ENCODE results near the gene CDKN2D. TPM values are rescaled to one million over a fixed set of nuclear protein-coding genes. Genes with fewer than 3 reads are reported as not detected.

Gene CDKN2D
- total and polyA plus RNA-seq, 10 of the 15 experiments (the other 5 are each of a cell fraction or from before 2014, with no cell fraction given) = 0.53 to 17.2 (median 6.7) TPM

GRCh38 chr19:10565028-10565566, 3.7 kb downstream of the CDKN2D start (continued):
- TF ChIP-seq TAF1 (IDR thresholded peaks at IDR 0.05; ENCODE audit: borderline replicate concordance, low read depth, low read length) (no peak), PKNOX1 (IDR thresholded peaks at IDR 0.05) (peak; percentile 24; the same call in 1 of the 2 replicates), ESRRA (IDR thresholded peaks at IDR 0.05; ENCODE audit: low read length) (no peak), EP300 (IDR thresholded peaks at IDR 0.05; ENCODE audit: borderline replicate concordance in 1 of 2, control insufficient read depth in 1 of 2, low read depth in 2 of 2, low read length in 2 of 2) (no peak), NBN (IDR thresholded peaks at IDR 0.05) (peak; percentile 64; the same call in 1 of the 2 replicates), YY1 (IDR thresholded peaks at IDR 0.05; ENCODE audit: low read depth, low read length) (peak; percentile 65; the same call in 1 of the 2 replicates), HDGF (IDR thresholded peaks at IDR 0.05) (peak; percentile 82), ETV6 (conservative IDR thresholded peaks at IDR 0.05 in 1 of 2, IDR thresholded peaks at IDR 0.05 in 1 of 2; ENCODE audit: borderline replicate concordance in 1 of 2, low read depth in 1 of 2) (no peak), CHD1 (IDR thresholded peaks at IDR 0.05; ENCODE audit: low read depth, low read length) (no peak), SIX5 (IDR thresholded peaks at IDR 0.05; ENCODE audit: low read depth, low read length, severe bottlenecking) (no peak), FOXK2 (IDR thresholded peaks at IDR 0.05) (no peak), RELB (IDR thresholded peaks at IDR 0.05; ENCODE audit: low read depth) (0 out of 2 replicates have a peak, but pooled peaks have one; percentile 26), TARDBP (IDR thresholded peaks at IDR 0.05; ENCODE audit: borderline replicate concordance) (no peak), USF1 (IDR thresholded peaks at IDR 0.05; ENCODE audit: borderline replicate concordance, extremely low read length, insufficient read depth, low read depth, low read length) (no peak), SMAD5 (IDR thresholded peaks at IDR 0.05; ENCODE audit: low read depth) (no peak), CTCF (IDR thresholded peaks at IDR 0.05 in 2 of 3, conservative IDR thresholded peaks at IDR 0.05 in 1 of 3; ENCODE audit: control insufficient read depth in 2 of 3, extremely low read depth in 1 of 3, insufficient read depth in 1 of 3, low read depth in 3 of 3, low read length in 3 of 3) (peak; percentile 40 to 57 (median 56); a peak in 5 of 6 replicates), ELK1 (IDR thresholded peaks at IDR 0.05; ENCODE audit: low read depth, low read length) (no peak), EGR1 (IDR thresholded peaks at IDR 0.05; ENCODE audit: borderline replicate concordance in 1 of 2, low read depth in 2 of 2, low read length in 2 of 2) (0 out of 3 replicates have a peak, but pooled peaks of 1 of the 2 experiments have one; percentile 20), CREM (IDR thresholded peaks at IDR 0.05; ENCODE audit: low read depth) (no peak)

Data from GM12878 (cell line).